Measurements from ENCODE around the gene NREP. TPM values are rescaled to one million over a fixed set of nuclear protein-coding genes. Genes with fewer than 3 reads are reported as not detected.

NREP gene
- polyA plus RNA-seq, 3 donors = 16.6 to 23.6 (median 17.1) TPM

- H3K27ac Mint-ChIP-seq = no peak overlapping the region
- H3K9me3 ChIP-seq (replicated peaks in 1 of 2; ENCODE audit: control insufficient read depth in 1 of 2, insufficient read depth in 1 of 2, low read length in 2 of 2) = no peaks in the 10 kb centered on the region
- WGBS (ENCODE audit: insufficient coverage) = no CpG with 5 or more reads among the region's 6 CpGs
- DNase-seq = no peak
- TF ChIP-seq CTCF (IDR thresholded peaks at IDR 0.05) = no peak
- H3K9me3 Mint-ChIP-seq = no peaks in the 10 kb centered on the region
- intact Hi-C loops (cut with micrococcal nuclease) = no loop called here
- H3K36me3 ChIP-seq (replicated peaks in 1 of 2; ENCODE audit: control insufficient read depth in 1 of 2, insufficient read depth in 2 of 2, low read length in 2 of 2) = no peaks in the 10 kb centered on the region
- peaks cover 18 to 34% of the 10 kb centered on the region in 2 donors for H3K4me1 ChIP-seq (ENCODE audit: control insufficient read depth in 1 of 2, insufficient read depth in 2 of 2, low read length in 2 of 2)
- H3K4me2 ChIP-seq (replicated peaks; ENCODE audit: extremely low read depth, low read length, poor library complexity, severe bottlenecking) = no peak overlapping the region
- H3K79me2 ChIP-seq (ENCODE audit: insufficient read depth, low read length) = no peaks in the 10 kb centered on the region
- H3K27me3 ChIP-seq (ENCODE audit: control insufficient read depth in 2 of 2, insufficient read depth in 2 of 2, low read length in 2 of 2) = no peaks in the 10 kb centered on the region
- H3K9ac ChIP-seq (ENCODE audit: insufficient read depth, low read length, poor library complexity, severe bottlenecking) = no peak overlapping the region
- H3K4me1 Mint-ChIP-seq = peaks cover 31% of the 10 kb centered on the region
- H3K27ac ChIP-seq (ENCODE audit: low read depth in 1 of 2, low read length in 2 of 2) = no peak overlapping the region
- H2AFZ ChIP-seq (ENCODE audit: insufficient read depth, low read depth, low read length, poor library complexity, severe bottlenecking) = no peak overlapping the region
- H3K4me3 Mint-ChIP-seq = no peak overlapping the region
- H3K36me3 Mint-ChIP-seq = no peaks in the 10 kb centered on the region
- H4K20me1 ChIP-seq (ENCODE audit: insufficient read depth, low read length) = no peaks in the 10 kb centered on the region
- H3K4me3 ChIP-seq (replicated peaks in 1 of 3; ENCODE audit: low read depth in 2 of 3, low read length in 3 of 3) = no peak overlapping the region
- no peaks in the 10 kb centered on the region for H3K27me3 Mint-ChIP-seq (ENCODE audit: low read depth in 3 of 3)
Measured at GRCh38 chr5:111762895-111763294, 5.9 kb upstream of the NREP start.

- H3K36me3 Mint-ChIP-seq = no peaks in the 10 kb centered on the region
- peak overlapping the region; percentile 44 to 87 (median 79) for H3K27ac Mint-ChIP-seq
- peak overlapping the region; percentile 83 for H3K9ac ChIP-seq (ENCODE audit: insufficient read depth, low read length, poor library complexity, severe bottlenecking)
- H3K79me2 ChIP-seq (ENCODE audit: insufficient read depth, low read length) = peaks cover 29% of the 10 kb centered on the region
- peak overlapping the region; percentile 71 to 91 for H3K4me3 Mint-ChIP-seq
- H3K27ac ChIP-seq (ENCODE audit: low read depth in 1 of 2, low read length in 2 of 2) = peak overlapping the region; percentile 88 to 89
- H3K27me3 ChIP-seq (ENCODE audit: control insufficient read depth in 2 of 2, insufficient read depth in 2 of 2, low read length in 2 of 2) = no peaks in the 10 kb centered on the region
- no peaks in the 10 kb centered on the region for H3K27me3 Mint-ChIP-seq (ENCODE audit: low read depth in 3 of 3)
- 0% methylated on average over 2 of the region's 5 CpGs for WGBS (ENCODE audit: insufficient coverage)
- H3K4me1 ChIP-seq (ENCODE audit: control insufficient read depth in 1 of 2, insufficient read depth in 2 of 2, low read length in 2 of 2) = peaks cover 20 to 37% of the 10 kb centered on the region in 2 donors
- H3K4me1 Mint-ChIP-seq = peaks cover 35% of the 10 kb centered on the region
- DNase-seq = no peak
- H3K4me2 ChIP-seq (replicated peaks; ENCODE audit: extremely low read depth, low read length, poor library complexity, severe bottlenecking) = peak overlapping the region; percentile 85
- peak overlapping the region; percentile 95 for H2AFZ ChIP-seq (ENCODE audit: insufficient read depth, low read depth, low read length, poor library complexity, severe bottlenecking)
- intact Hi-C loops (cut with micrococcal nuclease) = loop anchor here (10.0 kb wide), 2 partner anchors 203 to 223 kb away; no protein-coding TSS in a partner anchor
- peak overlapping the region; percentile 56 to 87 (median 85) for H3K4me3 ChIP-seq (replicated peaks in 1 of 3; ENCODE audit: low read depth in 2 of 3, low read length in 3 of 3)
- no peaks in the 10 kb centered on the region for H3K9me3 Mint-ChIP-seq
- no peaks in the 10 kb centered on the region for H4K20me1 ChIP-seq (ENCODE audit: insufficient read depth, low read length)
- no peaks in the 10 kb centered on the region for H3K36me3 ChIP-seq (replicated peaks in 1 of 2; ENCODE audit: control insufficient read depth in 1 of 2, insufficient read depth in 2 of 2, low read length in 2 of 2)
- no peaks in the 10 kb centered on the region for H3K9me3 ChIP-seq (replicated peaks in 1 of 2; ENCODE audit: control insufficient read depth in 1 of 2, insufficient read depth in 1 of 2, low read length in 2 of 2)
- TF ChIP-seq CTCF (IDR thresholded peaks at IDR 0.05) = no peak
Measured at GRCh38 chr5:111758284-111758628, 1.3 kb upstream of the NREP start.

Measured in CD14-positive monocyte (primary cell).